ENCODE measurements around the gene PHYH.

Gene PHYH

GRCh38 chr10:13322615-13323148, 22.8 kb upstream of the PHYH start:
- TF ChIP-seq, protein P1, sequence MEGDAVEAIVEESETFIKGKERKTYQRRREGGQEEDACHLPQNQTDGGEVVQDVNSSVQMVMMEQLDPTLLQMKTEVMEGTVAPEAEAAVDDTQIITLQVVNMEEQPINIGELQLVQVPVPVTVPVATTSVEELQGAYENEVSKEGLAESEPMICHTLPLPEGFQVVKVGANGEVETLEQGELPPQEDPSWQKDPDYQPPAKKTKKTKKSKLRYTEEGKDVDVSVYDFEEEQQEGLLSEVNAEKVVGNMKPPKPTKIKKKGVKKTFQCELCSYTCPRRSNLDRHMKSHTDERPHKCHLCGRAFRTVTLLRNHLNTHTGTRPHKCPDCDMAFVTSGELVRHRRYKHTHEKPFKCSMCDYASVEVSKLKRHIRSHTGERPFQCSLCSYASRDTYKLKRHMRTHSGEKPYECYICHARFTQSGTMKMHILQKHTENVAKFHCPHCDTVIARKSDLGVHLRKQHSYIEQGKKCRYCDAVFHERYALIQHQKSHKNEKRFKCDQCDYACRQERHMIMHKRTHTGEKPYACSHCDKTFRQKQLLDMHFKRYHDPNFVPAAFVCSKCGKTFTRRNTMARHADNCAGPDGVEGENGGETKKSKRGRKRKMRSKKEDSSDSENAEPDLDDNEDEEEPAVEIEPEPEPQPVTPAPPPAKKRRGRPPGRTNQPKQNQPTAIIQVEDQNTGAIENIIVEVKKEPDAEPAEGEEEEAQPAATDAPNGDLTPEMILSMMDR (IDR thresholded peaks at IDR 0.05; ENCODE audit: insufficient read depth, low read length, missing control alignments): no peak
- CTCF ChIA-PET: no interaction called here
- no peak overlapping the region for H3K4me3 ChIP-seq (ENCODE audit: low read depth, low read length)
- POLR2A ChIA-PET: no interaction called here
- no peak for DNase-seq (ENCODE audit: low read depth, low spot score)

DNA sequence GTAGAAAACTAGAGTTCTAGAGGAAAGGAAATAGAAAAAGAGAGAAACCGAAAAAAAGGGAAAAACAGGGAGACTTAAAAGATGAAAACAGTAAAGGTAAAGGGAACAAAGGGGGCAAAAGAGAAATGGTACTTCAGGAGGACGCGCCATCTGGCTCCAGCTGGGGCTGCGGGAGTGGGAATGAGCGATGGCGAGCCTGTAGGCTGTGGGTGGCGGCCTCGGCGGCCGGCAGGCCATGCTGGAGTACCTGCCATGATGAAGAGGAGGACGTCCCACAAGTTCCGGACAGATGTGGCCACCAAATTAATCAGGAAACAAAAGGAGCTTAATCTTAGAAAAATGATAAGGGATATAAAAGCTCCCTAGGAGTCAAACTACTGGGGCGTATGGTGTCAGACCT, 21.7 kb upstream of the PHYH start:
- CTCF ChIA-PET: interaction anchor here (0.7 kb wide), 1 partner anchor 19 kb away, joined by 4 read pairs; no protein-coding TSS in a partner anchor
- POLR2A ChIA-PET: no interaction called here
- TF ChIP-seq, protein P1 (IDR thresholded peaks at IDR 0.05; ENCODE audit: insufficient read depth, low read length, missing control alignments): no peak
- no peak for DNase-seq (ENCODE audit: low read depth, low spot score)
- no peak overlapping the region for H3K4me3 ChIP-seq (ENCODE audit: low read depth, low read length)

- ChIA-PET POLR2A (no interaction called here), CTCF (interaction anchor here (1.4 kb wide), 1 partner anchor 17 kb away, joined by 4 read pairs; no protein-coding TSS in a partner anchor)
- H3K4me3 ChIP-seq (ENCODE audit: low read depth, low read length): no peak overlapping the region
- TF ChIP-seq, protein P1 (IDR thresholded peaks at IDR 0.05; ENCODE audit: insufficient read depth, low read length, missing control alignments): no peak
- no peak for DNase-seq (ENCODE audit: low read depth, low spot score)
These were observed 19.3 kb upstream of the PHYH start for GRCh38 chr10:13319166-13319565.

DNA sequence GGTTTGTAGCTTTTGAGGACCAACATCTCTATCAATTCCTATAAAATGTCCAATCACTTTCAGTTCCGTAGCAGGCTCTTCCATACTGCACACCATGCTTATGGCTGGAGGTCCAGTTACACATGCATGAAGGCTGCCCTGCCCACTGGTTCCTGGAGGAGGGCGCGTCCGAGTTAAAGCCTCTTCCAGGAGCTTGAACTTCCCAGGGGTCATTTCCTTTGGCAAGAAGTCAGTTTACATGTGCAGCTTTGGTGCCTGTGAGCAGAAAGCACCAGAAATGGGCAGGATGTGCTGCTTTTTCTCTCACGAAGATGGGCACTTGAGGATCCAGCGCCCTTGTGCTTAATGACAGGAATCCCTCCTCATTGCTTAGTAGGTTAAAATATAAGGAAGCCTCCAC, 17.6 kb upstream of the PHYH start:
- DNase-seq (ENCODE audit: low read depth, low spot score): no peak
- TF ChIP-seq, protein P1 (IDR thresholded peaks at IDR 0.05; ENCODE audit: insufficient read depth, low read length, missing control alignments): no peak
- ChIA-PET POLR2A (interaction anchor here (1.4 kb wide), 1 partner anchor 15 kb away, joined by 6 read pairs; no protein-coding TSS in a partner anchor), CTCF (interaction anchor here (2.1 kb wide), 1 partner anchor 15 kb away, joined by 5 read pairs; no protein-coding TSS in a partner anchor)
- H3K4me3 ChIP-seq (ENCODE audit: low read depth, low read length): no peak overlapping the region

GRCh38 chr10:13316635-13317311, 16.9 kb upstream of the PHYH start:
- DNase-seq (ENCODE audit: low read depth, low spot score): no peak
- CTCF ChIA-PET: interaction anchor here (1.3 to 2.1 kb wide), 2 partner anchors 9 to 14 kb away, joined by 3 to 5 read pairs; no protein-coding TSS in a partner anchor
- POLR2A ChIA-PET: interaction anchor here (1.4 kb wide), 1 partner anchor 14 kb away, joined by 6 read pairs; no protein-coding TSS in a partner anchor
- H3K4me3 ChIP-seq (ENCODE audit: low read depth, low read length): no peak overlapping the region
- TF ChIP-seq, protein P1 (IDR thresholded peaks at IDR 0.05; ENCODE audit: insufficient read depth, low read length, missing control alignments): no peak

DNA sequence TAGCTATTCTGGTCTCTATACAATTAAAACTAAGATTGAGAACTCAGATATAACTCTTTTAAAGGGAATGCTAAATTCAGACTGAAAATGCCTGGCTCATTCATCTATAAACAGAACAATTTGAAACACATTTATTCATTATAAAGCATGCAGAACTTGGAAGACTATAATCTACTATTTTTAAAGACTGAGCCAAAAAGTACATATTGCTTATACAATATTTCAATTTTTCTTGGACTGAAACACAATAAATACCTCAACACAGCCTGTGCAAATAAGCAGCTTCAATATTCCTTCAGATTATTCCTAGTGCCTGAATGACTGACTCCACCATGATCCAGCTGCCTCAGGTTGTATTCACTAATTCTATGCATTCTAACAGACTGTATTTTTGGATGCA, 15.5 kb upstream of the PHYH start:
- TF ChIP-seq, protein P1 (IDR thresholded peaks at IDR 0.05; ENCODE audit: insufficient read depth, low read length, missing control alignments): no peak
- CTCF ChIA-PET: interaction anchor here (1.3 kb wide), 1 partner anchor 12 kb away, joined by 3 read pairs; no protein-coding TSS in a partner anchor
- no peak overlapping the region for H3K4me3 ChIP-seq (ENCODE audit: low read depth, low read length)
- POLR2A ChIA-PET: no interaction called here
- no peak for DNase-seq (ENCODE audit: low read depth, low spot score)
